Left renal cortex interstitium (tissue), 4 donors: ENCODE results near the gene MRPL20. TPM values are rescaled to one million over a fixed set of nuclear protein-coding genes. Genes with fewer than 3 reads are reported as not detected.
A peak's percentile ranks its signal among the peaks of the same experiment; 100 is the strongest.
"Not testable (repeated sequence)": the region's sequence is repeated elsewhere in the genome, so short reads cannot be mapped to it uniquely, and the experiment has no call there.

Experiments
- DNase-seq, 4 donors: peaks; one replicate each; pipeline ENCODE4 v3.0.0-alpha.2; 2013; ENCODE audit warnings: low read depth in 4 of 4, low spot score in 2 of 4, missing footprints in 1 of 4
- polyA plus RNA-seq, 4 donors: library from polyadenylated mRNA; unstranded; fragments of 120-200 nt; gene quantifications; one replicate each; pipeline ENCODE4 v1.2.1, GENCODE V29; 2013; ENCODE audit not compliant: insufficient read length in 4 of 4

The MRPL20 gene
- polyA plus RNA-seq, 4 donors, result 111 to 143 (median 117) TPM

DNA sequence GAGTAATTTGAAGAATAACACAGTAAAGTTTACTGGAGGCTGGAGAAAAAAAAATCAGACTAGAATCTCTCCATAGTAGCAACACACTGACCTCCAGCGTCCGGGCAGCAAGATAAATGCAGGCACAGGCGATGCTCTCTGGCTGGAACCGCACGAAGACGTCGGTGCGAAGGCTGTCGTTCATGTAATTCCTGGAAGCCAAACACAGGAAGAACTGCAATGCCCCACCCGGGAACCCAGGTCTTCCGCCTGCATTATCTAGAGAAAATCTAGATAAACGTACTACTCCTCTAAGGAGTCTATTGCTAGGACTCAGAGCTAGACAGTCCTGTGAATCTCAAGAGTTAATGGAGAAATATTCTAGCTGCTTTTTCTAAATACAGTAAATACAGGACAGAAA is 16.4 kb downstream of the MRPL20 start:
- no peak for DNase-seq

- DNase-seq, result no peak
Measured at GRCh38 chr1:1388078-1388472, 19.0 kb downstream of the MRPL20 start.

DNA sequence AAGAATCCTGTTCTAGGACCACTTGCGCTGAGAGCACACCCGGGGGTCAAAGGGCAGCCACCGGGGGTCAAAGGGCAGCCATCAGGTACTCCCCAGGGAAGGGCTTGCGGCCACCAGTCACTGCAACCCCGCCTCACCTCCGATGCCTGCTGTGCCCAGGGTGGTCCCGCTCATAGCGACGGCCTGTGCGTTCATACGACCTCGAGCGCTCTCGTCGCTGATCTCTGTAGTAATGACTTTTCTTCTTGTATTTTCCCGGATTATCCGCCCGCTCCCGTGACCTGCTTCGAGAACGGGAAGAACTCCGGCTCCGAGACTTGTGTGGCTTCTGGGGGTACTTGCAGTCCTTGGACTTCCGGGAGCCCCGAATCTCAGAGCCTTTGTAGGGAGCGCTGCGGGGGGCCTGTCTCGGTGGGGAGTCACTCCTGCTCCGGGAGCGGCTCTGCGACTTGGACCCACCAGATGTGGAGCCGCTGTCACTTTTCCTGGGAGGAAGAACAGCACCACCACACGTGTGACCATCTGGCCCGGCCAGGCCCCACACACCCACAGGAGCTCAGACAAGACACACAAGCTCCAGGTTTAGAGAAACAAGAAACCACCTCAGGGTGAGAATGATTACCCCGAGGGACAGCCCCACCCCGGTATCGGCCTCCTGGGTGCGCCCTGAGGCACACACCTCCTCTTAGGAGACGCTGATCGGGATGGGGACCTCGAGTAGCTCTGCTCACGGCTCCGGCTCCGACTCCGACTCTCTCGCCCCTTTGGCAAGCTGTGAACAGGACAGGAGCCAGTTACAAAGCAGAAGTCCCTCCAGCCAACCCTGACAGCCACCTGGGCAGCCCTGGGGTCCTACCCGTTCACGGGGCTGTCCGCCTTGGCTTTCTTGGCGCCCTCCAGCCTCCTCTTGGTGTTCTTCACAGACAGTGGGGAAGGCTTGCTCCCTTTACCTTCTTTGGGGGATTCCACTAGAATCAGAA is 19.7 kb downstream of the MRPL20 start:
- no peak for DNase-seq

GRCh38 chr1:1385931-1386330 is 21.2 kb downstream of the MRPL20 start:
- DNase-seq, result no peak

GRCh38 chr1:1385339-1385738 is 21.8 kb downstream of the MRPL20 start:
- not testable (repeated sequence) for DNase-seq

GRCh38 chr1:1381294-1381693 is 25.8 kb downstream of the MRPL20 start:
- no peak for DNase-seq

- no peak for DNase-seq
Measured at GRCh38 chr1:1380860-1381259, 26.2 kb downstream of the MRPL20 start.

GRCh38 chr1:1377540-1378205 is 29.4 kb downstream of the MRPL20 start:
- no peak for DNase-seq

GRCh38 chr1:1376551-1377226 is 30.4 kb downstream of the MRPL20 start:
- no peak for DNase-seq

DNA sequence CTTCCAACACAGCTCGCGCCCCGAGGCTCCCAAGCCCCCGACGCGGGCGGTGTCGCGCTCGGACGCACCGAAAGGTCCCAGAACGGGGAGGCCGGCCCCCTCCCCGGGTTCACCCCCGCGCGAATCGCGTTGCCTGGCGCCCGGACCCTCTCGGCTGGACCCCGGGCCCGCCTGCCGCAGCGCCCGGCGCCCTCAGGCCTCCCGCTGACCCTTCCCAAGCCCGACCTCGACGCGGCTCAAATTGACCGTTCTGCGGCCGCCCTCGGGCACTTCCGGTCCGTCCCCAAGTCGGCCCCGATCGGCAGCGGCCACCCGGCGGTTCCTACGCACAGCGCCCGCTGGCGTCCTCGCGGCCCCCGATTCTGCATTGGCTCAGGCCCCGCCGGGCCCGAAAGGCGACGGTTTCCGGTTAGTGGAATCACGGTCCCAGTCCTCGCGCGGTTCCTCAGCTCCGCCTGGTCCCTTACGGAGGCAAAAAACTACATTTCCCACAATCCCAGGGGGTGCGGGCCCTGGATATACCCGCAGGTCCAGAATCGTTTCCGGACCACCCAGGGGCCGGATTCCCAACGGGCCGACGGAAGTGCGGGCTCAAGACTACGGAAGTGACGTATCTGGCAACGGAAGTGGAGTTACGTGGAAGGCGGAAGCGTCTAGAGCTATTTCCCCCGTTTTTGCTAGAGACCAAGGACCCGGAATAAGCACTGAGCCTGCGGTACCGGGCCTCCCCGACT is 32.0 kb downstream of the MRPL20 start, which contains the start of gene AURKAIP1:
Gene AURKAIP1 (minus strand): TSS at position 279 of the 734 bp plus-strand sequence. CDS start 451 bp downstream, outside the sequence.
- DNase-seq, result peak; percentile 97 to 100 (median 100)

DNA sequence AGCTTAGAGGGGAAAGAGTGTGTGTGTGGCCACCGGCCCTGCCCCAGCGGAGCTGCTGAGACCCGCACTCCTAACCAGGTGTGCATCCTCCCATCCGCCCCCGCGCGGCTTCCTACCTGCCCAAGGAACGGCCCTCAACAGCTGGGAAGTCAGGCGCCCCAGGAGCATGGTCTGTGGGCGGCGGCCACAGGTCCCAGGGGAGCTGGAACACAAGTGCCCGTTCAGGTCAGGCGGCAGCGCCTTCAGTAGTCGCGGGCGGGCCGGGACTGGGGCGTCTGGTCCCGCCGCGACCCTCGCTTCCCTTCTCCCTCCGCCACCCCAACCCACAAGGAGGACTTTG is 32.5 kb downstream of the MRPL20 start:
- DNase-seq, result no peak

DNA sequence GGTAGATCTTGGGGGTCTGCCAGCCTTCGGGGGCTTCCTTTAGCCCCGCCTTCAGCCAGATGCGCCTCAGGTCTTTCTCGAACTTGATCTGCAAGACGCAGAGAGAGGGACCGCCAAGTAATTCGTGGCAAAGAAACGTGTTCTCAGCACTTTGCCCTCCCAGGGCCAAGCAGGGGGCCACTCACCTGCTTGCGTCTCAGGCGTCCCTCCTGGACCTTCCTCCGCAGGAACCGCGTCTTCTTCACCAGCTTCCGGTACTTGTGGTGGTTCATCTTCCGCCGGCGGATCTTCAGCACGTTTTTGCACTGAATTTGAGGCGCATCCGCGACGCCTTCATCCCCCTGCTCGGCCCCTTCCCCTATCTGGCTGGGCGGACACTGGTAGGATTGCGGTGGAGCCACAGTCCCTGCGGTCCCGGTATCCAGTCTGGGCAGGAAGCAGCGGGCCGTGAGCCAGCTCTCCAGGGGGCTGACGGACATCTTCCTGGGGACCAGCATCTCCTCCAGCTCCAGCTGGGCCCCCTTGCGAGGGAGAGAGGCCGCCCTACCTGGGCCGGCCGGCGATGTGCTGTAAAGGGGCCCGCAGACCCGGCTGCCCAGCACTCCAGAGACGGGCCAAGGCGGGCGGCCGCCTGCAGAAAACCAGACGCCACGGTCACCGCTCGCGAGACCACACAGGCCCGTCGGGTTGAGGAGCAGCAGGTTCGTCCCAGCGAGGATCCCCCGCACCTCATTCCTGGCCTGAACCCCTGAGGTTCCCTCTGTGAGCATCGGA is 33.1 kb downstream of the MRPL20 start:
- DNase-seq, result no peak

DNA sequence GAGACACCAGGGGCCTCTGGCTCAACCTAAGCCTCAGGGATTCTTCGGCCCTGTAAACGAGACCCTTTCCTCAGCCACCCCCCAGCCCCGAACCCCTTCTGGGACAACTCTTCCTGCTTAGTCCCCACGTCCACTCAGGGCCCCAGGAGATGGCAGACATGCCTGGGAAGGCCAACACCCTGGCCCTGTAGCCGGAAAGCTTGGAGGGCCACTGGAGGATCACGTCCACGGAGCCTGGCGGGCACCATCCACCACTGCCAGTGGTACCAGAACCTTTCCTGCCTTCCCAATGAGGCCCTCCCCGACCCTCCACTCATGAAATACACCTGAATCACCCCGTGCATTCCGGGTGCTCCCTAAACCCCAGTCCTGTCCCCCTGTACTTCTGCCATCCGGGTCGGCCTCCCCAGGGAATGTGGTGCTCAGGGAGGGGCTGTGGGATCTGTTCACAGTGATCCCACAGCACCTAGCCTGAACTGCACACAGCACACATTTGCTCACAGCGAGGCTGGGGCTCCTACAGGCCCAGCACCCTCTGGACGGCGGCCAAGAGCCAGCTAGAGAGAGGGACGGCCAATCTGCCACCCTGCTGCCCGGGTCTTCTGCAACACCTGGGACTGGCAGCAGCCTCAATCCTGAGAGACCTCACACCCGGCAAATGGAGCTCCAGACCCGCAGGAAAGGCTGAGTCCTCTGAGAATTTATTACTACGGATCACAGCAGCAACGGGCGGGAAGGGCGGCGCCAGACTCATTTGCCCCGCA is 33.9 kb downstream of the MRPL20 start:
- no peak for DNase-seq

DNA sequence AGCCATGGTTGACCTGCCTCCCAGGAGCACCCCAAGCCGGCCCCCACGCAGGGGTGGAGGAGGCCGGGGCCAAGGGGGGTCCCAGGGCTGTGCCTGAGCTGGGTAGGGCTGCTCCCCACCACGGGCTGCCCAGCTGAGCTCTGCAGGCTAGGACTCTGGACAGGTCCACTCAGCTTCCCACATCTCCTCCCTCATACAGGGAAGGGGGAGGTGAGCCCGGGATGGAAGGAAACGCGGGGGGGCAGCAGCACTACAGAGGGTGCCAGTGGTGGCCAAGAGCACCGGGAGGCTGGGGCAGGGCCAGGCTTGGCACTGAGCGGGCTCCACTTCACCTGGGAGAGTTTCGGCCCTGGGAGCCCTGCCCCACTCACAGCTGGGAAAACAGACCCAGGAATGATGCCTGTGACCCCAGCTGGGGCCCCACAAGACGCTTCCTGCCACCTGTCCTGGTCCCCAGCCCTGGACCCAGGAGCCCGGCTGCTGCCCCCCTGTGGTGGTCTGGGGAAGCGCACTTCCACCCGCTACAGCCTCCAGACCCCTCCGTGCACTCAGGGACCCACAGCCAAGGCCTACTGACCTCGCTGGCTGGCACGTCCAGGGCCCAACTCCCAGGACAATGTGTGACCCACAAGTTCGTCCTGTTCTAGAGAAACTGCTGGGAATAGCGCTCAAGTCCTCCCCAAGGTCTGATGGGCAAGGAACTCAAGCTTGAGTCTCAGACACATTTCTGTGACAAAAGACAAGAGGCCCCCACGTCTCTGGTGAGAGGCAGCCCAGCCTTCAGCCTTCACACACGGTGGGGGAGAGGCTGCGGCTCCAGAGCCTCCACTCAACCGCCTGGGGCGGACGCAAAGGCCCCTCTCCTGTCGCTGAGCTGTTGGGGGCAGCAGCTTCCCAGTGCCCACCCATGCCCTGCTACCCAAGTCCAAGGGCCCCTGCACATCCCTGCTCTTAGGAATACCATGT is 35.1 kb downstream of the MRPL20 start:
- no peak for DNase-seq

DNA sequence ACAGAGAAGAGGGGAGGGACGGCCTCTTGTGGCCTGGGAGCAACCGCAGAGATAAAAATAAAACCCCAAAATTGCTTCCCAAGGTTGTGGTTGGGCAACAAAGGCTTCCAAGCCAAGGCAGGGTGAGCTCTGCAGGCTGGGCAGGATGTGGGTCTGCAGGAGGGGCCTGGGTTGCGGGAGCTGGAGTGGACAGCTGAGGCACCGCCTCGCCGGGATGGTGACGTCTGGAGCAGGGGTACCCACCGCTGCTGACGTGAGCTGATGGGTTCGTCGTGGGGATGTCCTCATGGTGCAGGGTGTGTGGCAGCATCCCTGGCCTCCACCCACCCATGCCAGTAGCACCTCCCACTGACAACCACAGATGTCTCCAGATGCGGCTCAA is 35.7 kb downstream of the MRPL20 start:
- DNase-seq, result no peak

- DNase-seq, result no peak
Measured at GRCh38 chr1:1370771-1371300, 36.3 kb downstream of the MRPL20 start.

DNA sequence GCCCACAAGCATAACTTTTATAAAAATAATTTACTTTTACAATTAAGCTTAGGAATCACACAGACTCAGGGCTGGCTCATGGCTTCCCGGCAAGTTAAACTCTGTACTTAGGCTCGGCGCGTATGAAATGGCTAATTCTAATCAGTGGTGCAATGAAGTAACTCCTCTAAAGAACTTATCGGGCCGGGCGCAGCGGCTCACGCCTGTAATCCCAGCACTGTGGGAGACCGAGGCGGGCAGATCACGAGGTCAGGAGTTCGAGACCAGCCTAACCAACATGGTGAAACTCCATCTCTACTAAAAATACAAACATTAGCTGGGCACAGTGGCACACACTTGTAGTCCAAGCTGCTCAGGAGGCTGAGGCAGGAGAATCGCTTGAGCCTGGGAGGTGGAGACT is 37.0 kb downstream of the MRPL20 start:
- not testable (repeated sequence) for DNase-seq

DNA sequence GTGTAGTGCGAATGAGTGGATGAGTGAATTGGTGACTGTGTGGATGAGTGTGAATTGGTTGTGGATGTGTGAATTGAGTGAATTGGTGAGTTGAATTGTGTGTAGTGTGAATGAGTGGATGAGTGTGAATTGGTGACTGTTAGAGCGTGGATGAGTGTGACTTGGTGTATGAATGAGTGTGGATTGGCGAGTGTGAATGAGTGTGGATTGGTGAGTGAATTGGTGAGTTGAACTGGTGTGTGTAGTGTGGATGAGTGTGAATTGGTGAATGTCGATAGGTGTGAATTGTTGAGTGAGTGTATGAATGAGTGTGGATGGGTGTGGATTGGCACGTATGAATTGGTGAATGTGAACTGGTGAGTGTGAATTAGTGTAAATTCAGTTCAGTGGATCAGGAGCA is 39.8 kb downstream of the MRPL20 start:
- no peak for DNase-seq
